ENCODE data around the gene B3GNT9.
A peak's percentile ranks its signal among the peaks of the same experiment; 100 is the strongest.

The B3GNT9 gene

DNA sequence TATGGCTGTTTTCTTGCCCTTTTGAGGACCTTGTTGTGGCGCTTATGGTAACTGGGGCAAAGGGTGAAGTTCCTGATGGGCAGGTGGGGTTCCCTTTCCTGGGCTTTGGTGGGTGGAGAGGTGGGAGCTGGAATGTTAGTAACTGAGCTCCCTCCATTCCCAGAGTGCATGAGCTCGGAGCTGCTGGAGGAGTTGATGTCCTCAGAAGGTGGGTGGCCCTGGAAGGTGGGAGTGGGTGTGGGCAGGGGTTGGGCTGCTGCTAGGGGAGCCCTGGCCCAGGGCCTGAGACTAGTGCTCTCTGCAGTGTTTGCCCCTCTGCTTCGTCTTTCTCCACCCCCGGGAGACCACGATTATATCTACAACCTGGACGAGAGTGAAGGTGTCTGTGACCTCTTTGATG, 46.9 kb upstream of the B3GNT9 start:
- H3K27ac ChIP-seq = no peak overlapping the region
- H3K4me3 ChIP-seq (ENCODE audit: low read depth in 1 of 2, low read length in 1 of 2) = no peak overlapping the region
- H3K4me1 ChIP-seq (ENCODE audit: control insufficient read depth in 1 of 2, insufficient read depth in 1 of 2, low read depth in 1 of 2, low read length in 1 of 2) = peaks cover 9 to 14% of the 10 kb centered on the region in 2 experiments
- H3K27me3 ChIP-seq = no peaks in the 10 kb centered on the region
- no peaks in the 10 kb centered on the region for H3K9me3 ChIP-seq
- TF ChIP-seq CTCF (IDR thresholded peaks at IDR 0.05) = no peak
- peaks cover 91% of the 10 kb centered on the region for H3K36me3 ChIP-seq

- Histone ChIP-seq H3K36me3 (peaks cover 83% of the 10 kb centered on the region), H3K27me3 (no peaks in the 10 kb centered on the region), H3K9me3 (no peaks in the 10 kb centered on the region), H3K27ac (no peak overlapping the region), H3K4me3 (ENCODE audit: low read depth in 1 of 2, low read length in 1 of 2) (no peak overlapping the region), H3K4me1 (ENCODE audit: control insufficient read depth in 1 of 2, insufficient read depth in 1 of 2, low read depth in 1 of 2, low read length in 1 of 2) (peaks cover 15 to 20% of the 10 kb centered on the region in 2 experiments)
- no peak for TF ChIP-seq CTCF (IDR thresholded peaks at IDR 0.05)
Measured at GRCh38 chr16:67196881-67197280, 46.1 kb upstream of the B3GNT9 start.

- Histone ChIP-seq H3K4me1 (ENCODE audit: control insufficient read depth in 1 of 2, insufficient read depth in 1 of 2, low read depth in 1 of 2, low read length in 1 of 2) (peaks cover 21 to 26% of the 10 kb centered on the region in 2 experiments), H3K36me3 (peaks cover 74% of the 10 kb centered on the region), H3K27me3 (no peaks in the 10 kb centered on the region), H3K9me3 (no peaks in the 10 kb centered on the region), H3K27ac (no peak overlapping the region), H3K4me3 (ENCODE audit: low read depth in 1 of 2, low read length in 1 of 2) (no peak overlapping the region)
- no peak for TF ChIP-seq CTCF (IDR thresholded peaks at IDR 0.05)
Measured at GRCh38 chr16:67195676-67196075, 44.9 kb upstream of the B3GNT9 start.

DNA sequence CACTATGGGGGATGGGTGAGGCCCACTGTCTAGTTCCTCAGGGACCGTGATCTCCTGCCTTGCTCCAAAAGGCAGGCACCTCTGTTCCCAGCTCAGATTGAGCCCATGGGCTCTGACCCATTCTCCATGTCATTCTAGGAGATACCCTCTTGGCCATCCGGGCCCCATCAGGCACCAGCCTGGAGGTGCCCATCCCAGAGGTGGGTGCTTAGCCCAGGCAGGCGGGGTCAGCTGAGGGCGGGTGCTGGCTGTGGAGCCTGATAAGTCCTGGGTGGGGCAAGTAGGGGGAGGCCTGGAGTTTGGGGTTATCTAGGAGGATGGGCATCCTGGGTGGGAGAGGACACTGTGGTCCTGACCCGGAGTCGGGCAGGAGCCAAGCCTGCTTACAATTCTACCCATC, 43.5 kb upstream of the B3GNT9 start:
- no peaks in the 10 kb centered on the region for H3K27me3 ChIP-seq
- H3K27ac ChIP-seq = no peak overlapping the region
- no peak for TF ChIP-seq CTCF (IDR thresholded peaks at IDR 0.05)
- no peaks in the 10 kb centered on the region for H3K9me3 ChIP-seq
- H3K4me1 ChIP-seq (ENCODE audit: control insufficient read depth in 1 of 2, insufficient read depth in 1 of 2, low read depth in 1 of 2, low read length in 1 of 2) = peaks cover 21 to 26% of the 10 kb centered on the region in 2 experiments
- peaks cover 60% of the 10 kb centered on the region for H3K36me3 ChIP-seq
- H3K4me3 ChIP-seq (ENCODE audit: low read depth in 1 of 2, low read length in 1 of 2) = no peak overlapping the region

DNA sequence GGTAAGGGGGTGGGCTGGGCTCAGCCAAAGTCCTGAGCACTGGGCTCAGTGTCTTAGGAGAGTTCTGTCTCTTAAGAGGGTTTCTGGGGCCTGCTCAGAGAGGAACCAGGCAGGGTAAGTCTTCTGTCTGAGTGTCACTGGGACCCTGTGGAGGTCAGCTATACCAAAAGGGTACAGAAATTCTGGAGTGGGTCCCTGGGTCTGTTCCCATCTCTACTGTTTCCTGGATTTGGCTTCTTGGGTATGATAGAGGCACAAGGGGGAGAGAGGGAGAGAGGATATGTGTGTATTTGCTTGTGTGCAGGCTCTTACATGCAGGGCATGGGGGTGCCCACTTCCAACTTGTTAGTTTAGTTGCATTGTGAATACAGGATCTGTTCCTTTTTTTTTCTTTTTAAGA, 42.7 kb upstream of the B3GNT9 start:
- Histone ChIP-seq H3K36me3 (peaks cover 52% of the 10 kb centered on the region), H3K27me3 (no peaks in the 10 kb centered on the region), H3K4me3 (ENCODE audit: low read depth in 1 of 2, low read length in 1 of 2) (peak overlapping the region in 1 of 2 experiments; percentile 97), H3K27ac (peak overlapping the region; percentile 81), H3K9me3 (no peaks in the 10 kb centered on the region), H3K4me1 (ENCODE audit: control insufficient read depth in 1 of 2, insufficient read depth in 1 of 2, low read depth in 1 of 2, low read length in 1 of 2) (peaks cover 21 to 26% of the 10 kb centered on the region in 2 experiments)
- no peak for TF ChIP-seq CTCF (IDR thresholded peaks at IDR 0.05)

Data from neutrophil (primary cell).